ENCODE measurements around the gene SLIT2. TPM values are rescaled to one million over a fixed set of nuclear protein-coding genes. Genes with fewer than 3 reads are reported as not detected.

Gene SLIT2
- total RNA-seq, 5 donors from 2014 or later (not counting 1 experiment from before 2014, with no cell fraction given), result 0.03 to 0.50 (median 0.22) TPM; not detected in 2

DNA sequence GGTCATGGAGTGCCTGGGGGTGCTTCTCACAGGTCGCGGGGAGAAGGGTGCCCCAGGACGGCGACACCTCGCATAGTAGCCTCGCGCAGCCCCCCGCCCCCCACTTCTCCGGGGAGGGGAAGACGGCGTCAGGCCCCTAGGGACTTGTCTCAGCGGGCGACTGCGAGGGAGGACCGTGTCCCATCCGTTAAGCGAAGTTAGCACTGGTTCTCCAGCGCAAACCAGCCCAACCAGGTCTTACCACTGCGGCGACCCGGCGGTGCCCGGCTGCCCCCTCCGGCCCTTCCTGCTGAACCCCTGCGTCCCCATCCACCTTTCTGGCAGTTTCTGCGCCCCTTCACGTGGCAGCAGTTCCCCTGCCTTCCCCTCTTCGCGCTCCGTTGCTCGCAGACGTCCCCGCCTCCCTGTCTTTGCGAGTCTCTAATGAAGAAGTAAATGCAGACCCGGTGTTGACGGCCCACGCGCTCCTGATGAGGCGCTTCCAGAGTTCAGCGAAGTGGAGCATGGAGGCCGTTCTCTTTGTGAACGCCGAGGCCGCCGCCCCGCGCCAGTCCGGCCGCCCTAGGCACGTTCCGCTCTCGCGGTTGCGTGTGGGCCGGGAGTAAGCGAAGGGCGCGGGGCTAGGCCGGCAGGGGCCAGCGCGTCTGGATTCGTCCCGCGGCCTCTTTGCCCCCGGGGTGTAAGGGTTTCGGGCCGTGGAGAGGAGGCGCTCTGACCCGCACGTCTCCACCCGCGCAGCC lies 3.0 kb downstream of the SLIT2 start:
- peaks cover 9 to 36% of the 10 kb centered on the region in 2 experiments for H3K27me3 ChIP-seq (replicated peaks in 1 of 2; ENCODE audit: control insufficient read depth in 2 of 2, extremely low read depth in 1 of 2, insufficient read depth in 2 of 2, low read length in 1 of 2)
- POLR2A ChIA-PET, result no interaction called here

DNA sequence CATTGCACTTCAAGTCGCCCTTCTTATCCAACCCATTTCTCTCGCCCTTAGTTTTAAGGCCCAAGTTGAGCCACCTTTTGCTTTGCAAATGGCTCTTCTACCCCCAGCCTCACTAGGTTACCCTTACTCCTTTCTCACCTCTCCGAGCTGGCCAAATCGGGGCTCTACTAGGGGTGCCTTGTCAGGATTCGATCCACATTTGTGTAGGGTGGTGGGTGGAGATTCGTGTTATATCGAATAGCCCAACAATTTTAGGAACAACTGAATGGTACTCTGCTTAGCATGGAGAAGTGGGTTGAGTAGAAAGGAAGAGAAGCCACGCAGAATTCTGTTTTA lies 3.5 kb downstream of the SLIT2 start:
- DNase-seq (no peak), ATAC-seq (replicated peaks in 1 of 4) (no peak)
- Mint-ChIP-seq H3K9me3 (no peaks in the 10 kb centered on the region), H3K36me3 (no peaks in the 10 kb centered on the region), H3K27ac (no peak overlapping the region), H3K4me3 (no peak overlapping the region), H3K4me1 (peaks cover 6 to 12% (median 6%) of the 10 kb centered on the region in 3 donors), H3K27me3 (peaks cover 27 to 44% of the 10 kb centered on the region in 2 donors)
- ChIA-PET CTCF (no interaction called here), POLR2A (no interaction called here)
- peaks cover 9 to 36% of the 10 kb centered on the region in 2 experiments for H3K27me3 ChIP-seq (replicated peaks in 1 of 2; ENCODE audit: control insufficient read depth in 2 of 2, extremely low read depth in 1 of 2, insufficient read depth in 2 of 2, low read length in 1 of 2)
- no peaks in the 10 kb centered on the region for H3K9me3 ChIP-seq
- H3K4me3 ChIP-seq (ENCODE audit: control insufficient read depth in 1 of 2, extremely low read depth in 1 of 2, low read length in 1 of 2), result no peak overlapping the region
- WGBS (ENCODE audit: insufficient coverage), result 27% methylated on average over 2 of the region's 8 CpGs
- H3K36me3 ChIP-seq (ENCODE audit: control insufficient read depth in 2 of 2, extremely low read depth in 1 of 2, insufficient read depth in 1 of 2, low read length in 1 of 2), result no peaks in the 10 kb centered on the region
- no peak overlapping the region for H3K27ac ChIP-seq (ENCODE audit: low read length)
- peaks cover 0 to 10% of the 10 kb centered on the region in 2 experiments for H3K4me1 ChIP-seq (ENCODE audit: control insufficient read depth in 1 of 2, extremely low read depth in 1 of 2, insufficient read depth in 2 of 2, low read length in 2 of 2)

More for the DNA sequence above, 3.0 kb downstream of the SLIT2 start:
- H3K27ac Mint-ChIP-seq, result no peak overlapping the region
- H3K4me3 Mint-ChIP-seq, result no peak overlapping the region
- peaks cover 0 to 10% of the 10 kb centered on the region in 2 experiments for H3K4me1 ChIP-seq (ENCODE audit: control insufficient read depth in 1 of 2, extremely low read depth in 1 of 2, insufficient read depth in 2 of 2, low read length in 2 of 2)
- CTCF ChIA-PET, result no interaction called here
- H3K36me3 ChIP-seq (ENCODE audit: control insufficient read depth in 2 of 2, extremely low read depth in 1 of 2, insufficient read depth in 1 of 2, low read length in 1 of 2), result no peaks in the 10 kb centered on the region
- ATAC-seq (replicated peaks in 1 of 4), result no peak
- H3K9me3 ChIP-seq, result no peaks in the 10 kb centered on the region
- H3K9me3 Mint-ChIP-seq, result no peaks in the 10 kb centered on the region
- peaks cover 28 to 44% of the 10 kb centered on the region in 2 donors for H3K27me3 Mint-ChIP-seq
- no peak overlapping the region for H3K27ac ChIP-seq (ENCODE audit: low read length)
- no peak for DNase-seq
- H3K4me3 ChIP-seq (ENCODE audit: control insufficient read depth in 1 of 2, extremely low read depth in 1 of 2, low read length in 1 of 2), result no peak overlapping the region
- H3K4me1 Mint-ChIP-seq, result peaks cover 6 to 12% (median 6%) of the 10 kb centered on the region in 3 donors
- H3K36me3 Mint-ChIP-seq, result no peaks in the 10 kb centered on the region
- 14% methylated on average over 59 of the region's 72 CpGs for WGBS (ENCODE audit: insufficient coverage)

DNA sequence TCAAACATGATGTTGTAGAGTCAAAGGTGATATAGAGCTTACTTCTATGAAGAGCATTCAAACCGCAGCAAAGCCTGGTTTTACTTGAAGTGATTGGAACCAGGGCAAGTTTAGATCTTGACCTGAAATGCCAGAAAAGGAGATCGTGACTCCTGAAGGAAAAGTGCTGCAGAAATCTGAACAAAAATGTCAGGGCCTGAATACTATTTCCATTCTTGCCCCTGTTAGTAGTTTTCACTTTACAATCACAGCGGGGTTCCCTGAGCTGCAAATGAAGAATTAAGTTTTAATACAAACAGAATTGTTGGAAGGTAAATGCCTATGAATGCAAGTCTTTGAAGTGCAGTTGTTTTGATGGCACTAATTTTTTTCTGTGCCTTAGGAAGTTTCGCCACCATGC lies 4.1 kb downstream of the SLIT2 start:
- Histone ChIP-seq H3K36me3 (ENCODE audit: control insufficient read depth in 2 of 2, extremely low read depth in 1 of 2, insufficient read depth in 1 of 2, low read length in 1 of 2) (no peaks in the 10 kb centered on the region), H3K27me3 (replicated peaks in 1 of 2; ENCODE audit: control insufficient read depth in 2 of 2, extremely low read depth in 1 of 2, insufficient read depth in 2 of 2, low read length in 1 of 2) (peaks cover 9 to 36% of the 10 kb centered on the region in 2 experiments), H3K9me3 (no peaks in the 10 kb centered on the region), H3K27ac (ENCODE audit: low read length) (no peak overlapping the region), H3K4me1 (ENCODE audit: control insufficient read depth in 1 of 2, extremely low read depth in 1 of 2, insufficient read depth in 2 of 2, low read length in 2 of 2) (peaks cover 0 to 10% of the 10 kb centered on the region in 2 experiments), H3K4me3 (ENCODE audit: control insufficient read depth in 1 of 2, extremely low read depth in 1 of 2, low read length in 1 of 2) (no peak overlapping the region)
- ATAC-seq (replicated peaks in 1 of 4), result no peak
- H3K36me3 Mint-ChIP-seq, result no peaks in the 10 kb centered on the region
- CTCF ChIA-PET, result no interaction called here
- peaks cover 6 to 12% (median 6%) of the 10 kb centered on the region in 3 donors for H3K4me1 Mint-ChIP-seq
- no peak overlapping the region for H3K27ac Mint-ChIP-seq
- 20% methylated on average over 2 of the region's 4 CpGs for WGBS (ENCODE audit: insufficient coverage)
- DNase-seq, result no peak
- H3K9me3 Mint-ChIP-seq, result no peaks in the 10 kb centered on the region
- POLR2A ChIA-PET, result no interaction called here
- no peak overlapping the region for H3K4me3 Mint-ChIP-seq
- H3K27me3 Mint-ChIP-seq, result peaks cover 25 to 38% of the 10 kb centered on the region in 2 donors

DNA sequence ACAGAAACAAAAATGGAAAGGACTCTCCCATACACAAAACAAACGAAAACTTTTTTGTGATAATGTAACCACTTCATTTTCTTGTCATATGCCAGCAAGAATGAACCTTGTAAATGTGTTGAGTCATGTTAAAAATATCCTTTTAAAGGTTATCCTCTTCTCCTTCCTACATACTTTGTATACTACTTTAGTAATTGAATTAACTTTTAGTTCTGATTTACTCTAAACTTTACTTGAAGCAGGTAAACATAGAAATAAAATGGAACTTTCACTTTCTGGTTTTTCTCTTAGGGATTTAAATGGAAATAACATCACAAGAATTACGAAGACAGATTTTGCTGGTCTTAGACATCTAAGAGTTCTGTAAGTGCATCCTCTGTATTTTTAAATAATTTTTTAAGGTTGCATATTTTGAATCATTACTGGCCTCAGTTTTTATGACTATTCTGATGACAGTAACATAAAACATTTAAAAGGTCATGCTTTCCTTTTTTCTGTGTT lies 4.7 kb downstream of the SLIT2 start:
- Mint-ChIP-seq H3K27me3 (peaks cover 22 to 32% of the 10 kb centered on the region in 2 donors), H3K36me3 (no peaks in the 10 kb centered on the region), H3K27ac (no peak overlapping the region), H3K4me1 (peaks cover 4 to 8% (median 6%) of the 10 kb centered on the region in 3 donors), H3K4me3 (no peak overlapping the region), H3K9me3 (no peaks in the 10 kb centered on the region)
- ATAC-seq (replicated peaks in 1 of 4) (no peak), DNase-seq (no peak)
- no peaks in the 10 kb centered on the region for H3K9me3 ChIP-seq
- no peaks in the 10 kb centered on the region for H3K36me3 ChIP-seq (ENCODE audit: control insufficient read depth in 2 of 2, extremely low read depth in 1 of 2, insufficient read depth in 1 of 2, low read length in 1 of 2)
- ChIA-PET POLR2A (no interaction called here), CTCF (no interaction called here)
- H3K27ac ChIP-seq (ENCODE audit: low read length), result no peak overlapping the region
- no peak overlapping the region for H3K4me3 ChIP-seq (ENCODE audit: control insufficient read depth in 1 of 2, extremely low read depth in 1 of 2, low read length in 1 of 2)
- peaks cover 9 to 34% of the 10 kb centered on the region in 2 experiments for H3K27me3 ChIP-seq (replicated peaks in 1 of 2; ENCODE audit: control insufficient read depth in 2 of 2, extremely low read depth in 1 of 2, insufficient read depth in 2 of 2, low read length in 1 of 2)
- no CpG with 5 or more reads among the region's 2 CpGs for WGBS (ENCODE audit: insufficient coverage)
- peaks cover 0 to 9% of the 10 kb centered on the region in 2 experiments for H3K4me1 ChIP-seq (ENCODE audit: control insufficient read depth in 1 of 2, extremely low read depth in 1 of 2, insufficient read depth in 2 of 2, low read length in 2 of 2)

DNA sequence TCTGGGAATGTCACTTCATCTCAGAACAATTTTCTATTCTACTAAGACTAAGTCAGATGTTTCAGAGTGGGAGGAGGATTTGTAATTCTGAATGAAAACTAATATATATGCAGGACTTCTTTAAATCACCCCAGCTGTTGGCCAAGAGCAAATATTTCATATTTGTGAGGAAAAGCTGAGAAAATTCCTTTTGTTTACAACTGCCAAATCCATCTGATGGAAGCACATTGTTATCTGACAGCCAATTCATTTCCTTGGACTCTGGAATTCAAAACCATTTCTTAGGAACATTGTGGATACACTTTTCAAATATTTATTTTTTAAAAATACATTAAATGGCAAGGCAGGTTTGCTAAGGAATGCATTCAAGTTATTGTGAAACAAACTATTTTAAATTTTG lies 8.0 kb downstream of the SLIT2 start:
- no peak for ATAC-seq (replicated peaks in 1 of 4)
- CTCF ChIA-PET, result no interaction called here
- Histone ChIP-seq H3K4me1 (ENCODE audit: control insufficient read depth in 1 of 2, extremely low read depth in 1 of 2, insufficient read depth in 2 of 2, low read length in 2 of 2) (no peaks in the 10 kb centered on the region), H3K4me3 (ENCODE audit: control insufficient read depth in 1 of 2, extremely low read depth in 1 of 2, low read length in 1 of 2) (no peak overlapping the region), H3K36me3 (ENCODE audit: control insufficient read depth in 2 of 2, extremely low read depth in 1 of 2, insufficient read depth in 1 of 2, low read length in 1 of 2) (no peaks in the 10 kb centered on the region), H3K27me3 (replicated peaks in 1 of 2; ENCODE audit: control insufficient read depth in 2 of 2, extremely low read depth in 1 of 2, insufficient read depth in 2 of 2, low read length in 1 of 2) (peaks cover 6 to 9% of the 10 kb centered on the region in 2 experiments), H3K9me3 (no peaks in the 10 kb centered on the region), H3K27ac (ENCODE audit: low read length) (no peak overlapping the region)
- Mint-ChIP-seq H3K9me3 (no peaks in the 10 kb centered on the region), H3K36me3 (no peaks in the 10 kb centered on the region), H3K4me3 (no peak overlapping the region), H3K4me1 (peaks cover 0 to 2% (median 0%) of the 10 kb centered on the region in 3 donors), H3K27me3 (peaks cover 10 to 13% of the 10 kb centered on the region in 2 donors), H3K27ac (no peak overlapping the region)
- POLR2A ChIA-PET, result no interaction called here
- no peak for DNase-seq

DNA sequence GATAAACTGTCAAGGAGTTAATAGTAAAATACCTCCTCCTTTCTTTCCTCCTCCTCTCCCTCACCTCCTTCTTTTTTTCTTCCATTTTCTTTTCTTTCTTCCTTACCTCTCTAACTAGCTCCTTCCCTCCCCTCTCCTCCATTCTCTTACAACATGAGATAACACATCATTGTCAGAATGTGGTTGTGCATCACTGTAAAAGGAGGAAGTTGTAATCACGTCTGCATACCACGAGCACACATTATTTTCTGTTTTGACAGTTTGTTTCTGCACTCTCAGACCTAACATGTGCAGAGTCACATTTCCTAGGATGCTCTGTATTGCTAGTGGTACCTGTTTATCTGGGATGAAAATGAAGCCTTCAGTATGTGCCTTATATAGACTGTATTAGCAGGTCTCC lies 9.1 kb downstream of the SLIT2 start:
- DNase-seq (no peak), ATAC-seq (replicated peaks in 1 of 4) (no peak)
- no peak overlapping the region for H3K27ac ChIP-seq (ENCODE audit: low read length)
- H3K27me3 ChIP-seq (replicated peaks in 1 of 2; ENCODE audit: control insufficient read depth in 2 of 2, extremely low read depth in 1 of 2, insufficient read depth in 2 of 2, low read length in 1 of 2), result peaks cover 0 to 3% of the 10 kb centered on the region in 2 experiments
- H3K27ac Mint-ChIP-seq, result no peak overlapping the region
- H3K4me1 Mint-ChIP-seq, result no peaks in the 10 kb centered on the region
- no peaks in the 10 kb centered on the region for H3K36me3 ChIP-seq (ENCODE audit: control insufficient read depth in 2 of 2, extremely low read depth in 1 of 2, insufficient read depth in 1 of 2, low read length in 1 of 2)
- POLR2A ChIA-PET, result no interaction called here
- H3K4me3 ChIP-seq (ENCODE audit: control insufficient read depth in 1 of 2, extremely low read depth in 1 of 2, low read length in 1 of 2), result no peak overlapping the region
- H3K36me3 Mint-ChIP-seq, result no peaks in the 10 kb centered on the region
- no peak overlapping the region for H3K4me3 Mint-ChIP-seq
- no peaks in the 10 kb centered on the region for H3K4me1 ChIP-seq (ENCODE audit: control insufficient read depth in 1 of 2, extremely low read depth in 1 of 2, insufficient read depth in 2 of 2, low read length in 2 of 2)
- no peaks in the 10 kb centered on the region for H3K9me3 Mint-ChIP-seq
- CTCF ChIA-PET, result no interaction called here
- H3K27me3 Mint-ChIP-seq, result peaks cover 3 to 4% of the 10 kb centered on the region in 2 donors
- WGBS (ENCODE audit: insufficient coverage), result no CpG with 5 or more reads among the region's 2 CpGs
- H3K9me3 ChIP-seq, result no peaks in the 10 kb centered on the region

Data from T-cell (primary cell).